ENCODE measurements around the gene PCDHGB6. TPM values are rescaled to one million over a fixed set of nuclear protein-coding genes. Genes with fewer than 3 reads are reported as not detected.
"Not testable (repeated sequence)": the region's sequence is repeated elsewhere in the genome, so short reads cannot be mapped to it uniquely, and the experiment has no call there.

The PCDHGB6 gene
- polyA plus RNA-seq, 1 donor: 3.5 TPM

DNA sequence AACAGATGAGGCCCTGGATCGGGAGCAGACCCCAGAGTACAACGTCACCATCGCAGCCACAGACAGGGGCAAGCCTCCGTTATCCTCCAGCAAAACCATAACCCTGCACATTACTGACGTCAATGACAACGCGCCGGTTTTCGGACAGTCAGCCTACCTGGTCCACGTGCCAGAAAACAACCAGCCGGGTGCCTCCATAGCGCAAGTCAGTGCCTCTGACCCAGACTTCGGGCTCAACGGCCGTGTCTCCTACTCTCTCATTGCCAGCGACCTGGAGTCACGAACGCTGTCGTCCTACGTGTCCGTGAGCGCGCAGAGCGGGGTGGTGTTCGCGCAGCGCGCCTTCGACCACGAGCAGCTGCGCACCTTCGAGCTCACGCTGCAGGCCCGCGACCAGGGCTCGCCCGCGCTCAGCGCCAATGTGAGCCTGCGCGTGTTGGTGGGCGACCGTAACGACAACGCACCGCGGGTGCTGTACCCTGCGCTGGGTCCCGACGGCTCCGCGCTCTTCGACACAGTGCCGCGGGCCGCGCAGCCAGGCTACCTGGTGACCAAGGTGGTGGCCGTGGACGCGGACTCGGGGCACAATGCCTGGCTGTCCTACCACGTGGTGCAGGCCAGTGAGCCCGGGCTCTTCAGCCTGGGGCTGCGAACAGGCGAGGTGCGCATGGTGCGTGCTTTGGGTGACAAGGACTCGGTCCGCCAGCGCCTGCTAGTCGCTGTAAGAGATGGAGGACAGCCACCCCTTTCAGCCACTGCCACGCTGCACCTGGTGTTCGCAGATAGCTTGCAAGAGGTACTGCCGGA is 11.5 kb downstream of the PCDHGB6 start:
- no peak for DNase-seq (ENCODE audit: low read depth)

DNA sequence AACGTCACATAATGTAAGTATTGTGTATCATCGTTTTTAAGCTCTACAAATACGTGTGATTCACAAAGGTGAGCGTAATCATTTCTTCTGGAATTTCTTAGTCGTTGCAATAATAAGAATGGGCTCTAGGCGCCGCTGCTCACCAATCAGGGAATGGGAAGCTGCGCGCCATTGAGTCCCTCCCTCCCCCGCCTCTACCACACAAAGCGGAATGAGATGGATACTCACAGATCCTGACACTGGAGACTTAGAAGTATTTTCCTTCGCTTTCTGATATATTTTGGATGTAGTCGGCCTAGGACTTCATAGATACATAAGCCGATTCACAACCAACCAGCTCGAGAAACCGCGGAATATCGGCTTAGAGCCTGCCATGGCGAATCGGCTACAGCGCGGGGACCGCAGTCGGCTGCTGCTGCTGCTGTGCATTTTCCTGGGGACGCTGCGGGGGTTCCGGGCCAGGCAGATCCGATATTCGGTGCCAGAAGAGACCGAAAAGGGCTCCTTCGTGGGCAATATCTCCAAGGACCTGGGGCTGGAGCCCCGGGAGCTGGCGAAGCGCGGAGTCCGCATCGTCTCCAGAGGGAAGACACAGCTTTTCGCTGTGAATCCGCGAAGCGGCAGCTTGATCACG is 13.2 kb downstream of the PCDHGB6 start, which contains the start of gene PCDHGA11:
PCDHGA11 (plus strand) TSS at position 197 of the 634 bp plus-strand sequence; CDS start at position 374, 177 bp downstream.
- no peak for DNase-seq (ENCODE audit: low read depth)

DNA sequence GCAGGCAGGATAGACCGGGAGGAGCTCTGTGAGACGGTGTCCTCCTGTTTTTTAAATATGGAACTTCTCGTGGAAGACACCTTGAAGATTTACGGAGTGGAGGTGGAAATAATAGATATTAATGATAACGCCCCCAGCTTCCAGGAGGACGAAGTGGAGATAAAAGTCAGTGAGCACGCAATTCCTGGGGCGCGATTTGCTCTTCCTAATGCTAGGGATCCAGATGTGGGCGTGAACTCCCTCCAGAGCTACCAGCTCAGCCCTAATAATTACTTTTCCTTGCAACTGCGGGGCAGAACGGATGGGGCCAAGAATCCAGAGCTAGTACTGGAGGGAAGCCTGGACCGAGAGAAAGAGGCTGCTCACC is 13.7 kb downstream of the PCDHGB6 start:
- no peak for DNase-seq (ENCODE audit: low read depth)

GRCh38 chr5:141422742-141423291 is 15.0 kb downstream of the PCDHGB6 start:
- no peak for DNase-seq (ENCODE audit: low read depth)

DNA sequence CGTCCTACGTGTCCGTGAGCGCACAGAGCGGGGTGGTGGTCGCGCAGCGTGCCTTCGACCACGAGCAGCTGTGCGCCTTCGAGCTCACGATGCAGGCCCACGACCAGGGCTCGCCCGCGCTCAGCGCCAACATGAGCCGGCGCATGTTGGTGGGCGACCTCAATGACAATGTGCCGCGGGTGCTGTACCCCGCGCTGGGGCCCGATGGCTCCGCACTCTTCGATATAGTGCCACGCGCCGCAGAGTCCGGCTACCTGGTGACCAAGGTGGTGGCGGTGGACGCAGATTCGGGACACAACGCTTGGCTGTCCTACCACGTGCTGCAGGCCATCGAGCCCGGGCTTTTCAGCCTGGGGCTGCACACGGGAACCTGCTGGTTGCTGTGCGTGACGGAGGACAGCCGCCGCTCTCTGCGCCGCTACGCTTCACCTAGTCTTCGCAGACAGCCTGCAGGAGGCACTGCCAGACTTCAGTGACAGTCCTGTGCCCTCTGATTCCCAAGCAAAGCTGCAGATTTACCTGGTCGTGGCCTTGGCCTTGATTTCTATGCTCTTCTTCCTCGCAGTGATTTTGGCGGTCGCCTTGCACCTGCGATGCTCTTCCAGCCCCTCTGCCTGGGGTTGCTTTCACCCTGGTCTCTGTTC is 20.1 kb downstream of the PCDHGB6 start:
- no peak for DNase-seq (ENCODE audit: low read depth)

- no peak for DNase-seq (ENCODE audit: low read depth)
These were observed 22.7 kb downstream of the PCDHGB6 start, which contains the start of gene PCDHGA12 for GRCh38 chr5:141430332-141431113. PCDHGA12 (plus strand) TSS chr5:141430507; CDS start chr5:141430760, 253 bp downstream.

DNA sequence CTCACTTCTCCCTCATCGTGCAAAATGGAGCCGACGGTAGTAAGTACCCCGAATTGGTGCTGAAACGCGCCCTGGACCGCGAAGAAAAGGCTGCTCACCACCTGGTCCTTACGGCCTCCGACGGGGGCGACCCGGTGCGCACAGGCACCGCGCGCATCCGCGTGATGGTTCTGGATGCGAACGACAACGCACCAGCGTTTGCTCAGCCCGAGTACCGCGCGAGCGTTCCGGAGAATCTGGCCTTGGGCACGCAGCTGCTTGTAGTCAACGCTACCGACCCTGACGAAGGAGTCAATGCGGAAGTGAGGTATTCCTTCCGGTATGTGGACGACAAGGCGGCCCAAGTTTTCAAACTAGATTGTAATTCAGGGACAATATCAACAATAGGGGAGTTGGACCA is 23.5 kb downstream of the PCDHGB6 start:
- no peak for DNase-seq (ENCODE audit: low read depth)

GRCh38 chr5:141432308-141432707 is 24.5 kb downstream of the PCDHGB6 start:
- not testable (repeated sequence) for DNase-seq (ENCODE audit: low read depth)

GRCh38 chr5:141432726-141433125 is 24.9 kb downstream of the PCDHGB6 start:
- DNase-seq (ENCODE audit: low read depth): not testable (repeated sequence)

DNA sequence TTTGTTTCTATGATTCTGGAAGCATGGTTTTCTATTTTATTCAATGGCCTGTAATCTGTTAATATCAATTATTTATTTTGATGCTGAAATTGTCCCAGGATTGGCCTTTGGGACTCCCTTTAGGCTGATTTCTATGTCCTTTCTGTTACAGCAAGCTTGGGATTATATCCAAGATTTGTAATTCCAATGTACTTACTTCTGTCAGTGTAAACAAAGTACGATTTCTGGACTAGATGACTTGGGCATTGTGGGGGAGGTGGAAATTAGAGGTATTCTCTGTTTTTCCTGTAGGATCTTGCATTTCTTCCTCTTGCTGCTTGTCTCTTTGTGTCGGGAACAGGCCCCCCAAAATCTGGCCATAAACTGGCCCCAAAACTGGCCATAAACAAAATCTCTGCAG is 26.2 kb downstream of the PCDHGB6 start:
- no peak for DNase-seq (ENCODE audit: low read depth)

- no peak for DNase-seq (ENCODE audit: low read depth)
These were observed 29.4 kb downstream of the PCDHGB6 start for GRCh38 chr5:141437221-141437620.

- no peak for DNase-seq (ENCODE audit: low read depth)
These were observed 31.8 kb downstream of the PCDHGB6 start for GRCh38 chr5:141439411-141440141.

GRCh38 chr5:141440341-141440740 is 32.5 kb downstream of the PCDHGB6 start:
- DNase-seq (ENCODE audit: low read depth): no peak

DNA sequence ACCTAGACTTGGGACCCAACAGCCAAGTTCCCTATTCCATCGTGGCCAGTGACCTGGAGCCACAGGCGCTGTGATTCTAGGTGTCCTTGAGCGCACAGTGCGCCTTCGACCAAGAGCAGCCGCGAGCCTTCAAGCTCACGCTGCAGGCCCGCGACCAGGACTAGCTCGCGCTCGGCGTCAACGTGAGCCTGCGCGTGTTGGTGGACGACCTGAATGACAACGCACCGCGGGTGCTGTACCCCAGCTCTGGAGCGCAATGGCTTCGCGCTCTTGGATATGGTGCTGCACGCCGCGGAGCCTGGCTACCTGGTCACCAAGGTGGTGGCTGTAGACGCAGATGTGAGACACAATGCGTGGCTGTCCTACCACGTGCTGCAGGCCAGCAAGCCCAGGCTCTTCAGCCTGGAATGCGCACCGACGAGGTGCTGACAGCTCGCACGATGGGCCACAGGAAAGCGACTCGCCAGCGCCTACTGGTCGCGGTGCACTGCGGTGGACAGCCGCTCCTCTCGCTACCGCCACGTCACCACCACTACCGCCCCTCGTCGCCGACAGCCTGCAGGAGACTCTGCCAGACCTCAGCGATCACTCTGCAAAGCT is 33.9 kb downstream of the PCDHGB6 start:
- DNase-seq (ENCODE audit: low read depth): no peak

Other genes starting within 250 kb of the PCDHGB6 start
- 1.9 TPM for gene PCDHB7, start 235.4 kb upstream of the PCDHGB6 start, polyA plus RNA-seq (ENCODE audit: insufficient read length)
- 1.8 TPM for gene PCDHB8, start 230.2 kb upstream of the PCDHGB6 start, polyA plus RNA-seq (ENCODE audit: insufficient read length)
- 2.5 TPM for gene PCDHB16, start 225.6 kb upstream of the PCDHGB6 start, polyA plus RNA-seq (ENCODE audit: insufficient read length)
- 2.9 TPM for gene PCDHB9, start 220.9 kb upstream of the PCDHGB6 start, polyA plus RNA-seq (ENCODE audit: insufficient read length)
- gene PCDHB10, start 215.7 kb upstream of the PCDHGB6 start, polyA plus RNA-seq (ENCODE audit: insufficient read length): 3.6 TPM
- gene PCDHB11, start 208.4 kb upstream of the PCDHGB6 start, polyA plus RNA-seq (ENCODE audit: insufficient read length): 2.2 TPM
- gene PCDHB12, start 199.3 kb upstream of the PCDHGB6 start, polyA plus RNA-seq (ENCODE audit: insufficient read length): 2.5 TPM
- gene PCDHB13, start 194.1 kb upstream of the PCDHGB6 start, polyA plus RNA-seq (ENCODE audit: insufficient read length): 2.4 TPM
- gene PCDHB14, start 184.7 kb upstream of the PCDHGB6 start, polyA plus RNA-seq (ENCODE audit: insufficient read length): 6.3 TPM
- 7.0 TPM for gene PCDHB15, start 162.6 kb upstream of the PCDHGB6 start, polyA plus RNA-seq (ENCODE audit: insufficient read length)
- 0.10 TPM for gene SLC25A2, start 104.0 kb upstream of the PCDHGB6 start, polyA plus RNA-seq (ENCODE audit: insufficient read length)
- 76.1 TPM for gene TAF7, start 87.2 kb upstream of the PCDHGB6 start, polyA plus RNA-seq (ENCODE audit: insufficient read length)
- gene PCDHGA1, start 77.5 kb upstream of the PCDHGB6 start, polyA plus RNA-seq (ENCODE audit: insufficient read length): 0.58 TPM
- 2.1 TPM for gene PCDHGA2, start 69.3 kb upstream of the PCDHGB6 start, polyA plus RNA-seq (ENCODE audit: insufficient read length)
- gene PCDHGA3, start 64.2 kb upstream of the PCDHGB6 start, polyA plus RNA-seq (ENCODE audit: insufficient read length): 1.1 TPM
- 0.49 TPM for gene PCDHGB1, start 57.9 kb upstream of the PCDHGB6 start, polyA plus RNA-seq (ENCODE audit: insufficient read length)
- gene PCDHGA4, start 53.0 kb upstream of the PCDHGB6 start, polyA plus RNA-seq (ENCODE audit: insufficient read length): 1.0 TPM
- gene PCDHGB2, start 48.0 kb upstream of the PCDHGB6 start, polyA plus RNA-seq (ENCODE audit: insufficient read length): 1.7 TPM
- 2.6 TPM for gene PCDHGA5, start 43.9 kb upstream of the PCDHGB6 start, polyA plus RNA-seq (ENCODE audit: insufficient read length)
- gene PCDHGB3, start 37.8 kb upstream of the PCDHGB6 start, polyA plus RNA-seq (ENCODE audit: insufficient read length): 1.6 TPM
- 2.6 TPM for gene PCDHGA6, start 34.1 kb upstream of the PCDHGB6 start, polyA plus RNA-seq (ENCODE audit: insufficient read length)
- gene PCDHGA7, start 25.3 kb upstream of the PCDHGB6 start, polyA plus RNA-seq (ENCODE audit: insufficient read length): 1.4 TPM
- gene PCDHGB4, start 20.3 kb upstream of the PCDHGB6 start, polyA plus RNA-seq (ENCODE audit: insufficient read length): 1.7 TPM
- 0.73 TPM for gene PCDHGA8, start 15.4 kb upstream of the PCDHGB6 start, polyA plus RNA-seq (ENCODE audit: insufficient read length)
- gene PCDHGB5, start 10.1 kb upstream of the PCDHGB6 start, polyA plus RNA-seq (ENCODE audit: insufficient read length): 3.1 TPM
- 3.3 TPM for gene PCDHGA9, start 5.2 kb upstream of the PCDHGB6 start, polyA plus RNA-seq (ENCODE audit: insufficient read length)
- 1.4 TPM for gene PCDHGA10, start 5.0 kb downstream of the PCDHGB6 start, polyA plus RNA-seq (ENCODE audit: insufficient read length)
- gene PCDHGB7, start 9.7 kb downstream of the PCDHGB6 start, polyA plus RNA-seq (ENCODE audit: insufficient read length): 7.0 TPM
- 2.7 TPM for gene PCDHGA11, start 13.0 kb downstream of the PCDHGB6 start, polyA plus RNA-seq (ENCODE audit: insufficient read length)
- gene PCDHGA12, start 22.5 kb downstream of the PCDHGB6 start, polyA plus RNA-seq (ENCODE audit: insufficient read length): 1.7 TPM
- gene PCDHGC3, start 67.9 kb downstream of the PCDHGB6 start, polyA plus RNA-seq (ENCODE audit: insufficient read length): 83.8 TPM
- gene PCDHGC4, start 77.0 kb downstream of the PCDHGB6 start, polyA plus RNA-seq (ENCODE audit: insufficient read length): 1.8 TPM
- 0.78 TPM for gene PCDHGC5, start 81.1 kb downstream of the PCDHGB6 start, polyA plus RNA-seq (ENCODE audit: insufficient read length)
- gene DIAPH1, start 211.0 kb downstream of the PCDHGB6 start, polyA plus RNA-seq (ENCODE audit: insufficient read length): 20.1 TPM
- 47.7 TPM for gene HDAC3, start 228.8 kb downstream of the PCDHGB6 start, polyA plus RNA-seq (ENCODE audit: insufficient read length)
- gene RELL2, start 229.0 kb downstream of the PCDHGB6 start, polyA plus RNA-seq (ENCODE audit: insufficient read length): 0.15 TPM
- gene FCHSD1, start 243.4 kb downstream of the PCDHGB6 start, polyA plus RNA-seq (ENCODE audit: insufficient read length): 6.5 TPM